ENCODE measurements around the gene DNPH1.
A peak's percentile ranks its signal among the peaks of the same experiment; 100 is the strongest.

Gene DNPH1, protein sequence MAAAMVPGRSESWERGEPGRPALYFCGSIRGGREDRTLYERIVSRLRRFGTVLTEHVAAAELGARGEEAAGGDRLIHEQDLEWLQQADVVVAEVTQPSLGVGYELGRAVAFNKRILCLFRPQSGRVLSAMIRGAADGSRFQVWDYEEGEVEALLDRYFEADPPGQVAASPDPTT

DNA sequence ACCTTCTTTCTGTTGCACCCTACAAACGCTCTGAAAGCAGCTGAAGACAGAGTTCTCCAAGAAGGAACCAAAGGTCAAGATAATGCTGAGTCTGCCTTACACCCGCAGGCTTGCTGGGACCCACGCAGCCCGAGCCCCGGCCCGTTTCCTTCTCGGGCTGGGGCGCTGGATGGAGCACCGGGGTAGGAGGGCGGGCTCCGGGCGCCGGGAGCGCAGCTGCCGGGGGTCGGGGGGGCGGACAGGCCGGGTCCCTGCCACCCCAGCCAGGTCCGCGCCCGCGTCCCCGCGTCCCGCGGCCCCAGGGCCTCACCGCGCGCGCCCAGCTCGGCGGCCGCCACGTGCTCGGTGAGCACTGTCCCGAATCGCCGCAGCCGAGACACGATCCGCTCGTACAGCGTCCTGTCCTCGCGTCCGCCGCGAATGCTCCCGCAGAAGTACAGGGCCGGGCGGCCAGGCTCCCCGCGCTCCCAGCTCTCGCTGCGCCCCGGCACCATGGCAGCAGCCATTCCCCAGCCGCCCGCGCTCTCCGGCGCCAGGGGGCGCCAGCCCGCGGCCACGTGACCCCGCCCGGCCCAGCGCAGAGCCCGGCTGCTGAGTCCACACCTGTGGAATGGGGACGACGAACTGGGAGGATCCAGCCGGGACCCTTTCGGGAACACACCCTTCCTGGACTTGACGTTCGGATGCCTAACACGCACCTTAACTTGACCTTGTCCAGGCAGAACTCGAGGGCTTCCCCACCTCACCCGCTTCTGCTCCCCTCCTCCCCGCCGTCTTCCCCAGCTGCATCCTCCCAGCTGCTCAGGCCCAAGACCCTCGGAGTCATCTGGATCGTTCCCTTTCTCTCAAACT is at the start of gene DNPH1:
DNPH1 (minus strand) TSS at position 531 of the 852 bp plus-strand sequence; CDS start at position 506, 25 bp downstream.
- peak; percentile 83 for DNase-seq

DNA sequence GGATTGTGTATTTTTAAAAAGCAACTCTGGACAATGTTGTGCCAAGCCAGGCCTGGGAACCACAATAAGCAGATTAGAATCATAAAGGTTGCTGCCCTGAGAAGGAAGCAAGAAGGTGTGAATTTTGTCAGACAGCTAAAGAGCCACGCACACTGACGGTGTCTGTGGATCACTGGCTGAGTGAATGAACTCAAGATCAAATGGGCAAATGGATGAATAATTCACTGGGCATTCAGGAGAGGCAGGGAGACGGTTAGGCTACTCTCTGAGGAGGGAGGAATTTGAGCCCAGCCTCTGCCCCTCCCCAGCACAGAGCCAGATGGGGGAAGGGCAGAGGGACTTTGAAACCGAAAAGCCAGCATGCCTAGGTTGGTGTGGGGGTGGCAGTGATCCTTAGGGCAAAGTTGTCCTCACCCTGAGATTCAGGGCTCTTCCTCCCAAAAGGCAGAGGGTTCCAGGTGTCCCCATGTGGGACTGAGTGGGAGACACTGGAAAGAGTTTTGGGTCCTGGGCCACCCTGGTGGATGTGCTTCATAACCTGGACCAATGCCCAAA is 49.3 kb upstream of the DNPH1 start:
- DNase-seq = no peak

DNA sequence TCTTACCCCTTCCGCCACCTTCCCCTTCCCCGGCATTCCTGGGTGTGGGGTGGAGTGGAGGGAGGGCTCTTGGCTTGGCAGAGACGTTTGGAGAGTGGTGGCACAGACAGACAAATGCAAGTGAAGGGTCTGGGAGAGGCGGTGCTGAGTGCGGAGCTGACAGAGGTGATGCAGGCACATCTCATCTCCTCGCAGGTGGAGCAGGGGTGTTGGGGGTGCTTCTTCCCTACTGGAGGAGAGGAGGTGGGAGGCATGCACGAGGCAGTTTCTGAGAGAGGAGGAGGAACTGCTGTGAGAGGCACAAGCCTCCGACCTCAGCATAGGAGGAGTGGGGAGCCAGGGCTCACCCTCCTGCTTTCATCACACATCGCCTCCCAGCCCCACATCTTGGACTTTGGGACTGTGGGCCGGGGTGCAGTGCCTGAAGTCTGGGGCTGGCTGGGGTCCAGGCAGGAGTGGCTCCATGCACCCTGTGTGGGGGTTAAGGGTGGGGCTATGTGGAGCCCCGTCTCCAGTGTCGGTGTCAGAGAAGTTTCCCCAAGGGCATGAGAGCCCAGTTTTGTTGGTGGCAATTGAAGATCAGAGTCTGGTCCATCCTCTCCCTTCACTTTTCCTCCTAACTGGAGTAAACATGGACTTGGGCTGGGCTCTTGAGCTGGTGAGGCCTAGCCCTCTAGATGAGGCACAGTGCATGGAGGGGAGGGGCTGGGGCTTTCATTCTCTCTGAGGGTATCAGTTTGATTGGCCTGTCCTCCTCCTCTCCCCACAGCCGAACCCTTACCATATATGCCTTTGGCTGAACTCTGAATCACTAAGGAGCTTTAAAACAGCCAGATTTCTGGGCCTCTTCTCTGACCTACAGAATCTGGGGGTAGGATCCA is 48.6 kb upstream of the DNPH1 start:
- no peak for DNase-seq

DNA sequence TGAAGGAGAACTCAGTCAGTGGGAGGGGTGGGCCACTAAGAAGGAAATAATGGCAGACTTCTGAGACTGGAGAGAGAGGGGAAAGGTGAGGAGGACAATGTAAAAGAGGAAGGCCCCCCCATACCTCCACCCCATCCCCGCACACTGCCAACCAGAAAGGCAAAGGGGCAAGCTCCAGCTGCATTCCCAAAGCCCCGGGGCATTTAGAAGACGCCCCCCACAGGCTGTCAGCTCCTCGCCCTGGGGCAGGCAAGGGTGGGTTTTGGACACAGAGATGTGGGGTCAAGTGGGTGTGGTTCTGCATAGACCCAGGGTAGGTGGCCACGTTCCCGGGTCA is 48.0 kb upstream of the DNPH1 start:
- no peak for DNase-seq

DNA sequence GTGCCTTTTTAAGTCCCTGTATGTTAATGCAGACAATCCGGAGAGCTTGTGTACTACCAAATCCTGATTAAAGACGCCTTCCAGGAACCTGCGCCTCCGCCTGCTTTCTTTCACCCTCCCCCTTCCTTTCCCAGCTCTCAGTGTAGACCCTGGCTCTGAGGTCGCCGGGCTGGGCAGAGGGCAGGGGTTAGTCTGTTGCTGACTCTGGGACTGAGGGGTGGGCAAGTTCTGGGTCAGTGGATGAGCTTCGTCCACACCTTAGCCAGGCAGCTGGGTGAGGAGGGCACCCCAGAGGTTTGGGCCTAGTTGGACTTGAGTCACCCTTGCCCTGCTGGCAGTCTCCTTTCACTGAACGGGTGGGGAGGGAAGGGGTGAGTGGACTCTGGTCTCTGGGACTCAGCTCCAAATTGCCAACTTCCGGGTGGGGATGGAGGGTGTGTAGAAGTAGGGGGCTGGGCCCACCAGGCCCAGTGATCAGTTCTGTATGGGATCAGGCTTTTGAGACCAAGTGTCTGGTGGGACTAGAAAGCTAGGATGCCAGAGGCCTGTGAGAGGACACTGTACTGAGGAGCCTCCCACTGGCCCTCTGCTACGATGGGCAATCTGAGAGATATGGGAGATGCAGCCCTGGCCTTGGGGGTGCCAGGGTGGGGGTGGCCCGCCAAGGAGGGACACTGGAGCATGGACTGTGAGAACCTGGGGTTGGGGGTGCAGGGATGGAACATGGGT is 47.5 kb upstream of the DNPH1 start:
- DNase-seq = no peak

DNA sequence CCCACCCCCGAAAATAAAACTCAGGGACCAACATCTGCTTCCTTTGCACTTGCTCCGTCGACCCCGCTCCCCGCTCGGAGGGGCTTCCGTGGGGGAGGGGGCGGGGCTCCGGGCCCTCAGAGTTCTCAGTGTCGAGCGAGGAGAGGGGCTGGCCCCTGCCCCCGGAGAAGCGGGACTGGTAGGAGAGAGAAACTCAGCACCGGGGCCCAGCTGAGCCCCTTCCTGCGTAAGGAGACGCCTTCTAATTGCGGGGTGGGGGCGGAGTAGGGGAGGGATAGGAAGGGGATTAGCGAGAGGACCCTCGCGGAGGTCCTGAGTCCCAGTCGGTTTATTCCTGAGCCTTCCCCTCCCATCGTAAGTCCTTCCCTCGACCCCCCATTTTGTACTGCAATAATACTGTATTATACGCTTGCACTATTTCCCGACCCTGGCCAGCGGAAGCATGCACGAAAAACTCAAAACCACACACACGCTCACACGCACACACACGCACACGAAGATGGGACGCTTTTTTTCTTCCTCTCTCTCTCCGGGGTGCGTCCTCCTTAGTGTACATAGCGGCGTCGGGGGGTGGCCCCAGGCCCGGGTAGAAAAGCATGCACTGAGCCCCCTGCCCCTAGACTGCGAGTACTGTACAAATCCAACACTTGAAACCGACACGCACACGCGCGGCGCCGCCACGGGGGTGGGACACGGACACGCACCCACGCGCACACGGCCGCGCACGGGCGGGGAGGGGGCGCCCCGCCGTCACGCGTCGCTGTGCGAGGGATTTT is 46.7 kb upstream of the DNPH1 start:
- peak; percentile 42 for DNase-seq

DNA sequence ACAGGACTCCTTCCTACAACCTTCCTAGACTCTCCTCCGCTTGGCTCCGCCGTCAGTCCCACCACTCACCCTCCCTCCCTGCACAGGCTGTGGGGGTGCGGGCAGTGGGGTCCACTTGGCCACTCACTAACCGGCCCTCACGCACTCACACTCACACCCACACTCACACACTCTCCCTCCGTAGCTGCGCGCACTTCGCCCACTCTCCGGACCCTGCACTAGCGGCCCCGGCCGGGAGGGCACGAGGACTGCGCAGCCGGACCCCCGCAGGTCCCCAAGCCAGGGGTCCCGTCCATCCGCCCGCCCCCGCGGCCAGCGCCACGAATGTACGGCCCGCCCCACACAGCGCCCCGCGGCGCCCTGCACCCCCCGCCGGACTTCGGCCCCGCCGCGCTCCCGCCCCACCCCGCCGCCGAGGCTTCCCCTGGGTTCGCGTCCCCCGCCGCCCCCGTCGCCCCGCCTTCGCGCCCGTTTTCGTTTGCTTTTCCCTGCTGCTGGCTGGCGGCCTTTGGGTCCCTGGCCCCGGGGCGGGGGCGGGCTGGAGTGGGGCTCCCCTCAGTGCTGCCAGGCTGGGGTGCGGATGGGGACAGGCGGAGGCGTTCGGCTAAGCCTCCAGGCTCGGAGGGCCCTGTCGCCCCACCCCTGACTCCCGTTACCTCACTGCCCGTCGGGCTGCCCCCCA is 45.8 kb upstream of the DNPH1 start:
- peak; percentile 38 for DNase-seq

DNA sequence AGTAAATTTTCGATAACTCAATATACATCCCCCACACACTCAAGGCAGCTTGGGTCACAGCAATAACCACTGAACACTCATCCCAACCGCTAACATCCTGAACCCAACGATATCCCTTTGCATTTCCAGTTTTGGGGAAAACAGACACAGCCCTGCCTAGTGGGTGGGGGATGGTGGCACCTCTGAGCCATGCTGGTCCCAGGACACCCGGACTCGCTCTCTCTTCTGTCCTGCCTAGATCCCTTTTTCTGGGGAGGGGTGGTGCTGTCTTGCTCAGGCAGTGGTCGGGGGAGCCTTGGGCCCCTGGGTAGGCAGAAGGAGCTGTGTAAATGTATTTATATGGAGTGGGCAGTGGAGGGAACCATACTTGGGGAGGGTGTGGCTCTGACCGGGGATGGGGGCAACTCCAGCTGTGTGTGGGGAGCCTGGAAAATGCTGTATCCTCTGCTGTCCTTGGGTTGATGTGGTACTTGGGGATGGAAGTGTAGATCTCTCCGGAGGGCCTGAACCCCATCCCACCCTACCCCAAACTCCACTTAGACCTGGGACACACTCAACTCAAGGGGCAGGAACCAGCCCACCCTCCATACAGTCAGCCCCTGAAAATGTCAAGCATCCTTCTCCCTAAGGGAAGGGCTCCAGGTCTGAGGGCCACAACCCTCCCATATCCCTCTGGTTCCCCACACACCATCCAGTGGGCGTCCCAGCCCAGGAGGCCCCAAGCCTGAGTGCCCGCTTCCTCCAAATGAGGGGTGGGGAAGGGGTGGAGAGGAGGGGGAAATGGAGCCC is 45.0 kb upstream of the DNPH1 start:
- DNase-seq = no peak

DNA sequence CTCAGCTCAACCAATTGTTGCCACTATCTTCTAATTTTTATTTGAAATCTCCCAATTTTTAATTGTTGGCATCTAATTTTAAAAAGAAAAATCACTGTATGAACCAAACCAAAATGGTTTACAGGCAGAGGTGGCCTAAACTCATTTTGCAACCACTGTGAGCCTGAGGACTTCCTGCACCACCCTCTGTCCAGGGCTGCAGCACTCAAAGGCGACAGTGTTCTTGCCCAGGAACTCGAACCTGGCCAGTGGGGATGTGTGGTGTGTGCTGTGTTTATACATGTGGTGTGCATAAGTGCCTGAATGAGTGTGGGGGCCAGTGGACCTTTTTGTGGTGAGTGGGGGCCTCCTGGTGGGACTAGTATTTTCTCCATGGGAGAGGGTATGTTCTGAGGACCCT is 44.4 kb upstream of the DNPH1 start:
- no peak for DNase-seq

DNA sequence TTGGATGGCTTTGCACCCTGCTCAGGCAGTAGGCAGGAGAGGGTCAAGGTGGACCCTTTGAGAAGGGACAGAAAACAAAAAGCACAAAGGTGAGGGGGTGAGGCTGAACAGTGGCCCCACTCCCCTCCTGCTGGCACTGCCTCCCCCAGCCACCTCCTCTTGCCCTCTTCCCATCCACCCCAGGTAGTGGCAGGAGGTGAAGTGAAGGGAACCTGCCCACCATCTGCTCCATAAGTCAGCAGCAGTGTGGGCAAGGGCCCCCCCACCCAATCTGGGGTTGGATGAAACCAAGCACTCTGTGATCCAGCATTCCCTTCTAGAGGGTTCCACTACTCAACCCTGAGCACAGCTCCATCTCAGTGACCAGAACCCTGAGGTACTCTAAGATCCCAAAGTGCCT is 42.7 kb upstream of the DNPH1 start:
- DNase-seq = no peak

DNA sequence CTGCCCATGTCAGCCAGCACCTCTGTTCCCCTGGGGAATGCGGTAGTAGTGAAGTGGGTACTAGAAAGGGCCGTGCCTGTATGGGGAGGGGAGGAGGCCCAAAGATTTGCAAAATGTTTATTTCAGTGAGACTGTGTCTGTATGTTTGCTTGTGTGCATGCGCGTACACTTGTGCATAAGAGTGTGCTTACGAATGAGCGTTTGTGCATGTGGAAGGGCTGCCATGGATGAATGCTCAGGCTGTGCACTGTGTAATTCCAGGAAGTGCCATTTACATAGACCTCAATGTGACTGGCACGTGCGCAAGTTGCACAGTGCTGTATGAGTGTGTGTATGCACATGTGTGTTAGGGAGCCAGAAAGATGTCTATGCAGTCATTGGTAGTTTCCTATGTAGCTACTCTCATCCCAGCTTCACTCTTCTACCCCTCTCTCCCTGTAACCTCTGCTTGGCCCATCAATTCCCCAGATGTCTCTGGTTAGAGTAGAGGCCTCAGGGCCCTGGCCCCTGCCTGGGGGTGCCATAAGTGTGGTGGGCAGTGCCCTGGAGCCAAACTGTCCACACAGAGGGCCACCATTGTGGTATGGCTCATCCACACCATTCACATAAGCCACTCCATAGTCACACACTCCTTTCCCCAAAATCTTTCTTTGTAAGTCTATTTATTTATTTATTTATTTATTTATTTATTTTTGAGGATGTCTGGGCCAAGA is 42.0 kb upstream of the DNPH1 start:
- DNase-seq = no peak

DNA sequence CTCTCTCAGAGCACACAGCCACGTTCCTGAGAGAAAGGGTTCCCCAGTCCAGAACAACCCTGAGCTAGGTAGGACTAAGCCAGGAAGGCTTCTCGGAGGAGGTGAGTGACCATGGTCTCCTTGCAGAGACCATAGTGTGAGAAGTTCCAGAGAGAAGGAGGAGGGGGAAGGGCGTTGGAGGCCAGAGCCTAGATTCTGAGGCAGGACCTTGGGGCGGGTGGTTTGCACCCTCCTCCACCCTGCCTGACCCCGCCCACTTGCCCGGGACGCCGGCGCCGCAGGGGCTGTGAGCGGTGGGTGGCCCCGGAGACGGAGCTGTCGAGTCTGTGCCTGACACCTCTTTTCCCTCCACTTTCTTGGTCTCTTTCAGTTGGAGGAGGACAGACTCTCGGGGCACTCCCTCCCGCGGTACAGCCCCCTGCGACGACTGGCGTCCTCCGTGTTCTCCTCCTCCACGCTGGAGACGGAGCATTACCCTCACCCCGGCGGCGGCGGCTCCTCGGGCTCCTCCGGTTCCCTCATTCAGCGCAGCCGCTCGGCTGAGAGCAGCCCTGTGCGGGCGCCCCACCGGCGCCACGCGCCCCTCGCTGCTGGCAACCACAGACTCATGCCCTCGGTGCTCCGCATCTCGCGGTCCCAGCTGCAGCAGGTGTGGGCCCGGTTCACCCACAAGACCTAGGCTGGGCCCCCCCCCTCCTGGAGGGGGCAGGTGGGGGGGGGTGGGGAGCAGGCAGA is 40.2 kb upstream of the DNPH1 start:
- peak; percentile 52 for DNase-seq

DNA sequence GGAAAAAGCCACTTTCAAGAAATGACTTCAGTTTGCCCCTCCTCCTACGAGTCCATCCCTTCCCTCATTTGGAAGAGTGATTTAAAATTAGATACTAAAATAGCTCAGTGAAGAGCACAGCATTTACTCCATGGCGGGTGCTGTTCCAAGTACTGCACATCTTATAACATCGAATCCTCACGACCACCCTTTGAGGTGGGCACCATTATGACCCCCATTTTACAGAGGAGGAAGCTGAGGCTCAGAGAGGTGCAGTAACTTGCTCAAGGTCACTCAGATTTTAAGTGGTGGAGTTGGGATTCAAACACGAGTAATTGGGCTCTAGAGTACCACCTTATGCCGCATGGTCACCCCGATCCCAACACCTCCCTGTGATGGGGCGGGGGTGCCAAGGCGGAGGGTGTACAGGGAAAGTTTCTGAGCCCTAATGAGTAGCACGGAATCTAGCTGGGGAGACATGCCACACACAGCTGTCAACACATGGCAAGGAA is 39.5 kb upstream of the DNPH1 start:
- no peak for DNase-seq

DNA sequence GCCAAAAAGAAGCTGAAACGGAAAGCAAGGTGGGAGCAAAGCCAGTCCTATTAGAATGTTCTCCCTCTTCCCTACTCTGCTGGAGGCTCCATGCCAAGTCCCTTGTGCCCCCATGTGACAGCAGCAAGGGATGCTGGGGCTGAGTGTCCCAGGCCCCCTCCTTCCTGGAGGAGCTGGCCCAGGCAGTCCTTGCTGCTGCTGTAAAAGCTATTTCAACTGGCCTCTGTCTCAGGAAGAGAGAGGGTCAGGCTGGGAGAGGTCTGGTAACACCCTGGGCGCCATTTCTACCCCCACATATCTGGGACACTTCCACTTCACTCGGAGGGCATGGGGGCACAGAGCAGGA is 39.0 kb upstream of the DNPH1 start:
- no peak for DNase-seq

DNA sequence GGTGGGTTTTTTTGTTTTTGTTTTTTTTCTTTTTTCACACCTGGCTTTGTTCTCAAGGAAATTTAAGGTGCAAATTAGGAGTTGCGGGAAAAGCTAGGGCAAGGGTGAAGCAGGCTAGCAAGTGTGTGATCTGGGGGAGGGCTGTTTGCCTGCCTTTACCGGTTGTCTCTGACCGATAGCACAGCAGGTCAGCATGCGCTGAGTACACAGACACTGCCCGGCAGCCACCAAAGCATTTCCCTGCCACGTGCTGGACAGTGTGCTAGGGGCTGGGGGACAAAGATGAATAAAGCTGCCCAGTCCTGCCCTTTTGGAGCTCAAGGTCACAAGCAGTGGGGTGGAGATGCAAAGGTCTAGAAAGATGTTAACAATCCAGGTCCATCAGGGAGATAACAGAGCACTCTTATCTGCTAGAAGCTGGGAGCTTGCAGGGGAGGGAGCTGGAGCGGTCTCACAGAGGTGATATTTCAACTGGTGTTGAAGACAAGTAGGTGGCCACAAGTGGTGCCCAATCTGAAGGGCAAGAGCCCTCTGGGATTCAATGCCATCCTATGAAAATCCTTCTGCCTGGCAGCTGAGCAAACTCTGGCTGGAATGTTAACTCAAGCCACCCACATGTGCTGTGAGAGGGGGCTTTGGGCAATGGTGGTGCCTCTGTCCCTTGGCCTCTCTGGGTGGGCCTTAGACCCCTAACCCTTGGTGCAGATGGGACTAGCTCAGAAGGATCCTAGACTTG is 38.5 kb upstream of the DNPH1 start:
- DNase-seq = no peak

DNA sequence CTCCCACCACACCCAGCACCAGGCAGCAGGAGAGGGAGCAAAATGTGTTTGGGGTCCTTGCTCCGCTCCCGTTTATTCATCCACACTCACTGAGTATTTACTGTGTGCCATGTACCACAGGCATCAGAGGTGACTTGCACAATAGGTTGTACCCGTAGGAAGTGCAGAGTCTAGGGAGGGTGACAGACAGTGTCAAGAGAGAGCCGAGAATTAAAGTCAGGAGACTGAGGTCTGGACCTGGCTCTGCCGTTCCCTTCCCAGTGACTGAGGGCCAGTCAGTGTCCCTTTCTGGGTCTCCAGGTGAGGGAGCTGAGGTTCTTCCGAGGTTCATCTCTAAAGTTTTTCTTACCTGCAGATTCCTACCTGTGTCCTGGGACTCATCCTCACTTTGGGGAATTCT is 36.3 kb upstream of the DNPH1 start:
- no peak for DNase-seq

DNA sequence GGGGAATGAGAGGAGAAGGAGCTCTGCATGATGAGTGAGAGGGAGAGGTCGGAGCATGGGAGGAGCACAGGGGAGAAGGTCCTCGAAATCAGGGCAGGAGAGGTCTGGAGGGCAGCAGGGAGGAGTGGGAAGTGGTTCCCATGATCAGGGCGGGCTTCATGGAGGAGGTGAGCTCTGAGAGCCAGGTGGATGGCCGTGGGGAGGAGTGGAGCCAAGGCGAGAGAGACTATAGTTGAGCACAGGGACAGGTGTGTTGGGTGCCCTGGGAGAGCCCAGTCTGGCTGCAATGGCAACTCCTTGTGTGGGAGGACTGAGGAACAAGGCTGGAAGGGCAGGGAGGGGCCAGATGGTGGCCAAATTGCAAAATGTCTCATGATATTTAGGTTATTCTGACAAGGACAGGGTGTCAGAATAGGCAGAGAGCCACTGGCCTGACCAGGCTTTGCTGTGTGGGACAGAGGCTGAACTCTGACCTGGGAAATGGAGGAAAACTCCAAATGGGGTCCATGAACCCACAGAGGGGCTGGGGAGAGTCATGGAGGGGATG is 35.4 kb upstream of the DNPH1 start:
- no peak for DNase-seq
